NCI-H187 treated with DMSO at 0.1 percent for 48 hours (cell line): Measurements from ENCODE around the gene TES.
"Not testable (repeated sequence)": the region's sequence is repeated elsewhere in the genome, so short reads cannot be mapped to it uniquely, and the experiment has no call there.

Experiments used
- DNase-seq: peaks from one replicate; lab custom pipeline; 2025; lab: John Stamatoyannopoulos, UW

TES gene

GRCh38 chr7:116285252-116285651 is 74.9 kb downstream of the TES start:
- no peak for DNase-seq

DNA sequence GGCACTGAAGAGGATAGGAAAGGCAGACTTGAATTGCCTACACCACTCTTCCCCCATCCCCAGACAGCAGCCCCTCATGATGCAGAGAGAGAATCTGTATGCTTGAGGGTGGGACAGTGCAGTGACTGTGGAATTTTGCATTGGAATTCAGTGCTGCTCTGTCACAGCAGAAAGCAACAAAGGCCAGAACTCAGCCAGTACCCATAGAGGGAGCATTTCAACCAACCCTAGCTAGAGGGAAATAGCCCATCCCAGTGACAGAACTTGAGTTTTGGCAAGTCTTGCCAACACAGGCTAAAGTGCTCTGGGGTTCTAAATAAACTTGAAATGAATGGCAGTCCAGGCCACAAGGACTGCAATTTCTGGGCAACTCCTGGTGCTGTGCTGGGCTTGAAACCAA is 80.4 kb downstream of the TES start:
- DNase-seq, result no peak

GRCh38 chr7:116291937-116292336 is 81.6 kb downstream of the TES start:
- no peak for DNase-seq

DNA sequence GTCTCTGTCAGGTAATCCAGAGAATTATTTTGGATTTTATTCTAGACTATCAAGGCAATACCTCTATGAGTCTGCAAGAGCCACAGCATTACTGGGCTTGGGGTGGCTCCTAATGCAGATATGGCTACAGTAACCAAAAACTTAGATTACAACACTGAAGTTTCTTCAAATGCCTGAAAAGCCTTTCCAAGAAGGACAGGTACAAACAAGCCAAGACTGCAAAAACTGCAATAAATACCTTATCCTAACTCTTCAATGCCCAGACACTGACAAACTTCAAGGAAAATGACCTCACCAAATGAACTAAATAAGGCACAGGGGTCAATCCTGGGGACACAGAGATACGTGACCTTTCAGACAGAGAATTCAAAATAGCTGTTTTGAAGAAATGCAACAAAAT is 82.0 kb downstream of the TES start:
- no peak for DNase-seq

GRCh38 chr7:116293139-116293538 is 82.8 kb downstream of the TES start:
- no peak for DNase-seq

GRCh38 chr7:116293633-116294032 is 83.3 kb downstream of the TES start:
- DNase-seq, result no peak

DNA sequence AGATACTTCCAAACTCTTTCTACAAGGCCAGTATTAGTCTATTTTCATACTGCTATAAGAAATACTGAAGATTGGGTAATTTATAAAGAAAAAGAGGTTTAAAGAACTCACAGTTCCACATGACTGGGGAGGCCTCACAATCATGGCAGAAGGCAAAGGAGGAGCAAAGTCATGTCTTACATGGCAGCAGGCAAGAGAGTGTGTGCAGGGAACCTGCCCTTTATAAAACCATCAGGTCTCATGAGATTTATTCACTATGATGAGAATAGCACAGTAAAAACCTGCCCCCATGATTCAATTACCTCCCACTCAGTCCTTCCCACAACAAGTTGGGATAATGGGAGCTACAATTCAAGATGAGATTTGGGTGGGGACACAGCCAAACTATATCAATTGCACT is 85.6 kb downstream of the TES start:
- not testable (repeated sequence) for DNase-seq

DNA sequence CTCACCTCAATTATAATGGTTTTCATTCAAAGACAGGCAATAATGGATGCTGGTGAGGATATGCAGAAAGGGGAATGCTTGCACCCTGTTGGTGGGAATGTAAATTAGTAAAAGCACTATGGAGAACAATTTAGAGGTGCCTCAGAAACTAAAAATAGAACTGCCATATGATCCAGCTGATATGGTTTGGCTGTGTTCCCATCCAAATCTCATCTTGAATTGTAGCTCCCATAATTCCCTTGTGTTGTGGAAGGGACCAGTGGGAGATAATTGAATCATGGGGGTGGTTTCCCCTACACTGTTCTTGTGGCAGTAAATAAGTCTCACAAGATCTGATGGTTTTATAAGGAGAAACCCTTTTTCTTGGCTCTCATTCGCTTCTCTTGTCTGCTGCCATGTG is 87.7 kb downstream of the TES start:
- DNase-seq, result no peak

- no peak for DNase-seq
Observed at GRCh38 chr7:116298576-116298975, 88.2 kb downstream of the TES start.

- no peak for DNase-seq
Observed at GRCh38 chr7:116305485-116306408, 95.4 kb downstream of the TES start.

- no peak for DNase-seq
Observed at GRCh38 chr7:116306409-116307048, 96.2 kb downstream of the TES start.

GRCh38 chr7:116307253-116307652 is 96.9 kb downstream of the TES start:
- no peak for DNase-seq
